ENCODE measurements around the gene PCDHGA12. TPM values are rescaled to one million over a fixed set of nuclear protein-coding genes. Genes with fewer than 3 reads are reported as not detected.
A peak's percentile ranks its signal among the peaks of the same experiment; 100 is the strongest.
"Not testable (repeated sequence)": the region's sequence is repeated elsewhere in the genome, so short reads cannot be mapped to it uniquely, and the experiment has no call there.

Gene PCDHGA12
- polyA plus RNA-seq, 1 donor (not counting 4 experiments of a cell fraction or from before 2014, with no cell fraction given): 0.69 TPM

- no peak for FAIRE-seq
- Histone ChIP-seq H3K9ac (ENCODE audit: control insufficient read depth, extremely low read depth, insufficient read depth, low read length) (no peak overlapping the region), H4K20me1 (ENCODE audit: control insufficient read depth, extremely low read depth, insufficient read depth, low read length) (no peaks in the 10 kb centered on the region), H3K9me3 (ENCODE audit: control insufficient read depth, low read depth, low read length) (peaks cover 31% of the 10 kb centered on the region), H3K36me3 (ENCODE audit: control insufficient read depth in 2 of 2, extremely low read depth in 1 of 2, insufficient read depth in 2 of 2, low read length in 2 of 2) (no peaks in the 10 kb centered on the region), H2AFZ (ENCODE audit: control insufficient read depth, low read length) (no peak overlapping the region), H3K4me3 (ENCODE audit: control insufficient read depth in 2 of 3, extremely low read depth in 1 of 3, insufficient read depth in 2 of 3, low read depth in 1 of 3, low read length in 3 of 3) (no peak overlapping the region), H3K4me1 (ENCODE audit: control insufficient read depth, extremely low read depth, insufficient read depth, low read length) (no peaks in the 10 kb centered on the region), H3K9me1 (ENCODE audit: control insufficient read depth, extremely low read depth, insufficient read depth, low read length) (no peaks in the 10 kb centered on the region), H3K79me2 (ENCODE audit: control insufficient read depth, insufficient read depth, low read length) (no peaks in the 10 kb centered on the region), H3K27ac (ENCODE audit: control insufficient read depth, insufficient read depth, low read length) (no peak overlapping the region), H3K27me3 (ENCODE audit: control insufficient read depth, extremely low read depth, insufficient read depth, low read length) (peaks cover 22% of the 10 kb centered on the region), H3K4me2 (ENCODE audit: control insufficient read depth, extremely low read depth, insufficient read depth, low read depth, low read length) (no peak overlapping the region)
- no peak for DNase-seq (ENCODE audit: low read depth, low spot score)
- TF ChIP-seq CTCF (optimal IDR thresholded peaks at IDR 0.05 in 1 of 3, IDR thresholded peaks at IDR 0.05 in 1 of 3, conservative IDR thresholded peaks at IDR 0.05 in 1 of 3; ENCODE audit: extremely low read depth in 1 of 3, insufficient read depth in 2 of 3, low read length in 3 of 3): no peak
- no peak for TF ChIP-seq EZH2 (IDR thresholded peaks at IDR 0.05; ENCODE audit: low read length)
- dilution Hi-C loops (cut with MboI; ENCODE audit: extremely low pct_ligation_motif_present, low sequenced_read_pairs): no loop called here
Observed at GRCh38 chr5:141427783-141428426, 2.4 kb upstream of the PCDHGA12 start.

- peaks cover 23% of the 10 kb centered on the region for H3K9me3 ChIP-seq (ENCODE audit: control insufficient read depth, low read depth, low read length)
- dilution Hi-C loops (cut with MboI; ENCODE audit: extremely low pct_ligation_motif_present, low sequenced_read_pairs): no loop called here
- TF ChIP-seq CTCF (optimal IDR thresholded peaks at IDR 0.05 in 1 of 3, IDR thresholded peaks at IDR 0.05 in 1 of 3, conservative IDR thresholded peaks at IDR 0.05 in 1 of 3; ENCODE audit: extremely low read depth in 1 of 3, insufficient read depth in 2 of 3, low read length in 3 of 3) (no peak), EZH2 (IDR thresholded peaks at IDR 0.05; ENCODE audit: low read length) (no peak)
- H3K9me1 ChIP-seq (ENCODE audit: control insufficient read depth, extremely low read depth, insufficient read depth, low read length): no peaks in the 10 kb centered on the region
- H3K9ac ChIP-seq (ENCODE audit: control insufficient read depth, extremely low read depth, insufficient read depth, low read length): no peak overlapping the region
- H3K27me3 ChIP-seq (ENCODE audit: control insufficient read depth, extremely low read depth, insufficient read depth, low read length): peaks cover 11% of the 10 kb centered on the region
- H4K20me1 ChIP-seq (ENCODE audit: control insufficient read depth, extremely low read depth, insufficient read depth, low read length): no peaks in the 10 kb centered on the region
- H3K27ac ChIP-seq (ENCODE audit: control insufficient read depth, insufficient read depth, low read length): no peak overlapping the region
- no peak for DNase-seq (ENCODE audit: low read depth, low spot score)
- no peaks in the 10 kb centered on the region for H3K4me1 ChIP-seq (ENCODE audit: control insufficient read depth, extremely low read depth, insufficient read depth, low read length)
- no peak overlapping the region for H2AFZ ChIP-seq (ENCODE audit: control insufficient read depth, low read length)
- no peaks in the 10 kb centered on the region for H3K36me3 ChIP-seq (ENCODE audit: control insufficient read depth in 2 of 2, extremely low read depth in 1 of 2, insufficient read depth in 2 of 2, low read length in 2 of 2)
- H3K4me3 ChIP-seq (ENCODE audit: control insufficient read depth in 2 of 3, extremely low read depth in 1 of 3, insufficient read depth in 2 of 3, low read depth in 1 of 3, low read length in 3 of 3): peak overlapping the region in 2 of 3 experiments; percentile 25 to 60
- FAIRE-seq: no peak
- no peaks in the 10 kb centered on the region for H3K79me2 ChIP-seq (ENCODE audit: control insufficient read depth, insufficient read depth, low read length)
- peak overlapping the region; percentile 80 for H3K4me2 ChIP-seq (ENCODE audit: control insufficient read depth, extremely low read depth, insufficient read depth, low read depth, low read length)
Observed at GRCh38 chr5:141431286-141431685, 979 bp downstream of the PCDHGA12 start.

- H3K36me3 ChIP-seq (ENCODE audit: control insufficient read depth in 2 of 2, extremely low read depth in 1 of 2, insufficient read depth in 2 of 2, low read length in 2 of 2); H3K9ac ChIP-seq (ENCODE audit: control insufficient read depth, extremely low read depth, insufficient read depth, low read length); H3K4me3 ChIP-seq (ENCODE audit: control insufficient read depth in 2 of 3, extremely low read depth in 1 of 3, insufficient read depth in 2 of 3, low read depth in 1 of 3, low read length in 3 of 3); H3K4me2 ChIP-seq (ENCODE audit: control insufficient read depth, extremely low read depth, insufficient read depth, low read depth, low read length); H3K79me2 ChIP-seq (ENCODE audit: control insufficient read depth, insufficient read depth, low read length); H4K20me1 ChIP-seq (ENCODE audit: control insufficient read depth, extremely low read depth, insufficient read depth, low read length); DNase-seq (ENCODE audit: low read depth, low spot score); dilution Hi-C loops (cut with MboI; ENCODE audit: extremely low pct_ligation_motif_present, low sequenced_read_pairs); H3K4me1 ChIP-seq (ENCODE audit: control insufficient read depth, extremely low read depth, insufficient read depth, low read length); FAIRE-seq; H3K27ac ChIP-seq (ENCODE audit: control insufficient read depth, insufficient read depth, low read length); H3K9me1 ChIP-seq (ENCODE audit: control insufficient read depth, extremely low read depth, insufficient read depth, low read length); H2AFZ ChIP-seq (ENCODE audit: control insufficient read depth, low read length): not testable (repeated sequence)
- peaks cover 11% of the 10 kb centered on the region for H3K27me3 ChIP-seq (ENCODE audit: control insufficient read depth, extremely low read depth, insufficient read depth, low read length)
- peaks cover 22% of the 10 kb centered on the region for H3K9me3 ChIP-seq (ENCODE audit: control insufficient read depth, low read depth, low read length)
Observed at GRCh38 chr5:141432308-141432707, 2.0 kb downstream of the PCDHGA12 start.

- H3K4me2 ChIP-seq (ENCODE audit: control insufficient read depth, extremely low read depth, insufficient read depth, low read depth, low read length); H3K4me1 ChIP-seq (ENCODE audit: control insufficient read depth, extremely low read depth, insufficient read depth, low read length); H3K4me3 ChIP-seq (ENCODE audit: control insufficient read depth in 2 of 3, extremely low read depth in 1 of 3, insufficient read depth in 2 of 3, low read depth in 1 of 3, low read length in 3 of 3); H3K36me3 ChIP-seq (ENCODE audit: control insufficient read depth in 2 of 2, extremely low read depth in 1 of 2, insufficient read depth in 2 of 2, low read length in 2 of 2); H3K9me1 ChIP-seq (ENCODE audit: control insufficient read depth, extremely low read depth, insufficient read depth, low read length); DNase-seq (ENCODE audit: low read depth, low spot score); H3K79me2 ChIP-seq (ENCODE audit: control insufficient read depth, insufficient read depth, low read length); dilution Hi-C loops (cut with MboI; ENCODE audit: extremely low pct_ligation_motif_present, low sequenced_read_pairs); H3K9ac ChIP-seq (ENCODE audit: control insufficient read depth, extremely low read depth, insufficient read depth, low read length); H4K20me1 ChIP-seq (ENCODE audit: control insufficient read depth, extremely low read depth, insufficient read depth, low read length); H3K27ac ChIP-seq (ENCODE audit: control insufficient read depth, insufficient read depth, low read length); H2AFZ ChIP-seq (ENCODE audit: control insufficient read depth, low read length); FAIRE-seq: not testable (repeated sequence)
- Histone ChIP-seq H3K9me3 (ENCODE audit: control insufficient read depth, low read depth, low read length) (peaks cover 18% of the 10 kb centered on the region), H3K27me3 (ENCODE audit: control insufficient read depth, extremely low read depth, insufficient read depth, low read length) (peaks cover 11% of the 10 kb centered on the region)
Observed at GRCh38 chr5:141432726-141433125, 2.4 kb downstream of the PCDHGA12 start.
